ENCODE measurements around the gene WBP2. TPM values are rescaled to one million over a fixed set of nuclear protein-coding genes. Genes with fewer than 3 reads are reported as not detected.

Gene WBP2
- total and polyA plus RNA-seq, 10 of the 15 experiments (the other 5 are each of a cell fraction or from before 2014, with no cell fraction given): 1.5 to 57.3 (median 27.5) TPM

DNA sequence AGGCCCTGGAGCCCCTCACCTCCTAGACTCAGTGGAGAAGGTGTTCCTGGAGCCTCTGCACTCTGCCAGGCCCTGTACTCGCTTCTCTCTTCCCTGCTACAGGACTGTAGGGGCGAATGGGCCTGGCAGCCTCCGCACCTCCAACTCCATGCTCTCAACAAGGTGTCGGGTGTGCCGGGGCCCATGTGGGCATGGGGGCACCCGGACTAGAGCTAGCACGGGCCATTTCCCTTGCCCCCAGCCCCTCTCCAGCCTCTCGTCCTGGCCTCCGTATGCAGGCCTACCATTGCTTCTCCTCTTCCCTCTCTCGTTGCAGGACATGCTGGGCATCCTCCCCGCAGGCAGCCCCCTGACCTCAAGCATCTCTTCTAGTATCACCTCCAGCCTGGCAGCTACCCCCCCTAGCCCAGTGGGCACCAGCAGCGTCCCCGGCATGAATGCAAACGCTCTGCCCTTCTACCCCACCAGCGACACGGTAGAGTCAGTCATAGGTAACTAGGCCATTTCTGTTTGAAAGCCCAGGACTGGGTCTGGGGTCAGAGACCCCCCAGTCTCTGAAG lies 36.7 kb downstream of the WBP2 start:
- no peak for DNase-seq (ENCODE audit: low read depth, low spot score)
- intact Hi-C loops (cut with micrococcal nuclease; ENCODE audit: unreplicated experiment): no loop called here

More for the DNA sequence above, 36.7 kb downstream of the WBP2 start:
- no TSS peak for BruUV-seq (replicated peaks)
- no peak overlapping the region for H3K9ac ChIP-seq (ENCODE audit: control insufficient read depth, insufficient read depth, low read length)
- H4K20me1 ChIP-seq (ENCODE audit: control insufficient read depth, insufficient read depth): no peaks in the 10 kb centered on the region
- H3K27me3 ChIP-seq (replicated peaks in 1 of 2; ENCODE audit: control insufficient read depth in 2 of 2, insufficient read depth in 2 of 2, low read length in 1 of 2): no peaks in the 10 kb centered on the region
- ChIA-PET CTCF (interaction anchor here (1.6 kb wide), 2 partner anchors 38 to 53 kb away, joined by 4 read pairs; partner anchors contain the start of gene GALK1), RAD21 (ENCODE audit: unreplicated experiment) (no interaction called here), SMC1A (ENCODE audit: uncharacterized antibody, unreplicated experiment) (interaction anchor here (0.9 to 1.1 kb wide), 2 partner anchors 8 to 69 kb away, joined by 3 read pairs; no protein-coding TSS in a partner anchor), POLR2A (no interaction called here)
- H3K9me3 ChIP-seq (replicated peaks; ENCODE audit: control insufficient read depth, insufficient read depth, low read length): no peaks in the 10 kb centered on the region
- no peak overlapping the region for H3K27ac ChIP-seq (ENCODE audit: control insufficient read depth, insufficient read depth)
- H2AFZ ChIP-seq (ENCODE audit: control insufficient read depth, low read depth, low read length): no peak overlapping the region
- H3K79me2 ChIP-seq (ENCODE audit: control insufficient read depth, insufficient read depth, low read length): no peaks in the 10 kb centered on the region
- WGBS (ENCODE audit: insufficient coverage, insufficient replicate concordance, low lambda C conversion rate, missing lambda C conversion rate): 90% methylated on average over 16 of the region's 16 CpGs
- ATAC-seq (no peak), FAIRE-seq (no peak)
- no peak overlapping the region for H3K4me3 ChIP-seq
- H3K36me3 ChIP-seq (ENCODE audit: control insufficient read depth in 2 of 2, insufficient read depth in 2 of 2, low read length in 1 of 2): peaks cover 28 to 37% of the 10 kb centered on the region in 2 experiments; a peak in 3 of 4 replicates
- H3K4me2 ChIP-seq (ENCODE audit: control insufficient read depth, insufficient read depth): no peak overlapping the region
- in situ Hi-C loops (cut with MboI): no loop called here
- TF ChIP-seq PAX5 (IDR thresholded peaks at IDR 0.05; ENCODE audit: borderline replicate concordance, low read depth, low read length) (no peak), SUZ12 (IDR thresholded peaks at IDR 0.05; ENCODE audit: unreplicated experiment) (no peak), KLF5 (IDR thresholded peaks at IDR 0.05; ENCODE audit: partially characterized antibody) (no peak), BHLHE40 (IDR thresholded peaks at IDR 0.05; ENCODE audit: borderline replicate concordance in 1 of 2, low read depth in 2 of 2, low read length in 1 of 2) (no peak), ZSCAN29 (IDR thresholded peaks at IDR 0.05) (no peak), EGR1 (IDR thresholded peaks at IDR 0.05; ENCODE audit: borderline replicate concordance in 1 of 2, low read depth in 2 of 2, low read length in 2 of 2) (no peak)
- TF ChIP-seq, protein P1, sequence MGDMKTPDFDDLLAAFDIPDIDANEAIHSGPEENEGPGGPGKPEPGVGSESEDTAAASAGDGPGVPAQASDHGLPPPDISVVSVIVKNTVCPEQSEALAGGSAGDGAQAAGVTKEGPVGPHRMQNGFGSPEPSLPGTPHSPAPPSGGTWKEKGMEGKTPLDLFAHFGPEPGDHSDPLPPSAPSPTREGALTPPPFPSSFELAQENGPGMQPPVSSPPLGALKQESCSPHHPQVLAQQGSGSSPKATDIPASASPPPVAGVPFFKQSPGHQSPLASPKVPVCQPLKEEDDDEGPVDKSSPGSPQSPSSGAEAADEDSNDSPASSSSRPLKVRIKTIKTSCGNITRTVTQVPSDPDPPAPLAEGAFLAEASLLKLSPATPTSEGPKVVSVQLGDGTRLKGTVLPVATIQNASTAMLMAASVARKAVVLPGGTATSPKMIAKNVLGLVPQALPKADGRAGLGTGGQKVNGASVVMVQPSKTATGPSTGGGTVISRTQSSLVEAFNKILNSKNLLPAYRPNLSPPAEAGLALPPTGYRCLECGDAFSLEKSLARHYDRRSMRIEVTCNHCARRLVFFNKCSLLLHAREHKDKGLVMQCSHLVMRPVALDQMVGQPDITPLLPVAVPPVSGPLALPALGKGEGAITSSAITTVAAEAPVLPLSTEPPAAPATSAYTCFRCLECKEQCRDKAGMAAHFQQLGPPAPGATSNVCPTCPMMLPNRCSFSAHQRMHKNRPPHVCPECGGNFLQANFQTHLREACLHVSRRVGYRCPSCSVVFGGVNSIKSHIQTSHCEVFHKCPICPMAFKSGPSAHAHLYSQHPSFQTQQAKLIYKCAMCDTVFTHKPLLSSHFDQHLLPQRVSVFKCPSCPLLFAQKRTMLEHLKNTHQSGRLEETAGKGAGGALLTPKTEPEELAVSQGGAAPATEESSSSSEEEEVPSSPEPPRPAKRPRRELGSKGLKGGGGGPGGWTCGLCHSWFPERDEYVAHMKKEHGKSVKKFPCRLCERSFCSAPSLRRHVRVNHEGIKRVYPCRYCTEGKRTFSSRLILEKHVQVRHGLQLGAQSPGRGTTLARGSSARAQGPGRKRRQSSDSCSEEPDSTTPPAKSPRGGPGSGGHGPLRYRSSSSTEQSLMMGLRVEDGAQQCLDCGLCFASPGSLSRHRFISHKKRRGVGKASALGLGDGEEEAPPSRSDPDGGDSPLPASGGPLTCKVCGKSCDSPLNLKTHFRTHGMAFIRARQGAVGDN (IDR thresholded peaks at IDR 0.05): no peak
- TF ChIP-seq, protein P2, sequence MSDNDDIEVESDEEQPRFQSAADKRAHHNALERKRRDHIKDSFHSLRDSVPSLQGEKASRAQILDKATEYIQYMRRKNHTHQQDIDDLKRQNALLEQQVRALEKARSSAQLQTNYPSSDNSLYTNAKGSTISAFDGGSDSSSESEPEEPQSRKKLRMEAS (IDR thresholded peaks at IDR 0.05; ENCODE audit: low read depth, low read length): no peak
- TF ChIP-seq, protein P3, sequence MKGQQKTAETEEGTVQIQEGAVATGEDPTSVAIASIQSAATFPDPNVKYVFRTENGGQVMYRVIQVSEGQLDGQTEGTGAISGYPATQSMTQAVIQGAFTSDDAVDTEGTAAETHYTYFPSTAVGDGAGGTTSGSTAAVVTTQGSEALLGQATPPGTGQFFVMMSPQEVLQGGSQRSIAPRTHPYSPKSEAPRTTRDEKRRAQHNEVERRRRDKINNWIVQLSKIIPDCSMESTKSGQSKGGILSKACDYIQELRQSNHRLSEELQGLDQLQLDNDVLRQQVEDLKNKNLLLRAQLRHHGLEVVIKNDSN (IDR thresholded peaks at IDR 0.05; ENCODE audit: borderline replicate concordance, extremely low read length, insufficient read depth, low read depth, low read length): no peak
- TF ChIP-seq, protein P4, sequence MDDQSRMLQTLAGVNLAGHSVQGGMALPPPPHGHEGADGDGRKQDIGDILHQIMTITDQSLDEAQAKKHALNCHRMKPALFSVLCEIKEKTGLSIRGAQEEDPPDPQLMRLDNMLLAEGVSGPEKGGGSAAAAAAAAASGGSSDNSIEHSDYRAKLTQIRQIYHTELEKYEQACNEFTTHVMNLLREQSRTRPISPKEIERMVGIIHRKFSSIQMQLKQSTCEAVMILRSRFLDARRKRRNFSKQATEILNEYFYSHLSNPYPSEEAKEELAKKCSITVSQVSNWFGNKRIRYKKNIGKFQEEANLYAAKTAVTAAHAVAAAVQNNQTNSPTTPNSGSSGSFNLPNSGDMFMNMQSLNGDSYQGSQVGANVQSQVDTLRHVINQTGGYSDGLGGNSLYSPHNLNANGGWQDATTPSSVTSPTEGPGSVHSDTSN (IDR thresholded peaks at IDR 0.05; ENCODE audit: insufficient replicate concordance, low read depth, low read length): no peak
- H3K4me1 ChIP-seq (ENCODE audit: control insufficient read depth, insufficient read depth, low read length): no peaks in the 10 kb centered on the region

Measured in GM12878 (cell line).